ENCODE data around the gene PAK5.

The PAK5 gene

DNA sequence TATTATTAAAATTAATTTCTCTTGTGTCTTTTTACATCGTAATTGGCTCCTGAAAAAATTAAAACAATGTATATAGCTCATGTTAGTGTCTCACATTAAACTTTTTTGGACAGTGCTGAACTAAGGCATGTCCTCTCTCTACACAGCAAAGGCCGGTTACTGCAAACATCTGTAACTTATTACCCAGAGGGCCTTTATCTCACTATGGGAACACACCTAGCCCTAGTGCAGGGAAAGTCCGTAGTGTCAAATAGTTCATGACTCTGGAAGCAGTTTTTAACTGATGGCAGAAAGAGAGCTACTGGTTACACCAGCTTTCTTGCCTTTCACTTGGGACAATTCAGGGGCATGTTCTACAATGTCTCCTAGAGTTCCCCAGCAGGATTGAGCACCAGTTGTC is 82.2 kb downstream of the PAK5 start:
- no peaks in the 10 kb centered on the region for H3K9me2 ChIP-seq (replicated peaks; ENCODE audit: insufficient read depth, low read length)
- H2AFZ ChIP-seq (ENCODE audit: low read depth, low read length, severe bottlenecking) = no peak overlapping the region
- H3K4me2 ChIP-seq (ENCODE audit: low read depth, low read length, poor library complexity, severe bottlenecking) = no peak overlapping the region
- H3K9ac ChIP-seq (ENCODE audit: low read length) = no peak overlapping the region
- H3K9me3 ChIP-seq (ENCODE audit: insufficient read depth, low read length) = peaks cover 4% of the 10 kb centered on the region; the same call in 1 of the 2 replicates
- H3K36me3 ChIP-seq (ENCODE audit: low read length) = no peaks in the 10 kb centered on the region
- H3K27me3 ChIP-seq (ENCODE audit: low read length) = no peaks in the 10 kb centered on the region
- no peaks in the 10 kb centered on the region for H3K79me2 ChIP-seq (ENCODE audit: insufficient read depth, low read length)
- TF ChIP-seq, protein P1, sequence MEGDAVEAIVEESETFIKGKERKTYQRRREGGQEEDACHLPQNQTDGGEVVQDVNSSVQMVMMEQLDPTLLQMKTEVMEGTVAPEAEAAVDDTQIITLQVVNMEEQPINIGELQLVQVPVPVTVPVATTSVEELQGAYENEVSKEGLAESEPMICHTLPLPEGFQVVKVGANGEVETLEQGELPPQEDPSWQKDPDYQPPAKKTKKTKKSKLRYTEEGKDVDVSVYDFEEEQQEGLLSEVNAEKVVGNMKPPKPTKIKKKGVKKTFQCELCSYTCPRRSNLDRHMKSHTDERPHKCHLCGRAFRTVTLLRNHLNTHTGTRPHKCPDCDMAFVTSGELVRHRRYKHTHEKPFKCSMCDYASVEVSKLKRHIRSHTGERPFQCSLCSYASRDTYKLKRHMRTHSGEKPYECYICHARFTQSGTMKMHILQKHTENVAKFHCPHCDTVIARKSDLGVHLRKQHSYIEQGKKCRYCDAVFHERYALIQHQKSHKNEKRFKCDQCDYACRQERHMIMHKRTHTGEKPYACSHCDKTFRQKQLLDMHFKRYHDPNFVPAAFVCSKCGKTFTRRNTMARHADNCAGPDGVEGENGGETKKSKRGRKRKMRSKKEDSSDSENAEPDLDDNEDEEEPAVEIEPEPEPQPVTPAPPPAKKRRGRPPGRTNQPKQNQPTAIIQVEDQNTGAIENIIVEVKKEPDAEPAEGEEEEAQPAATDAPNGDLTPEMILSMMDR (IDR thresholded peaks at IDR 0.05; ENCODE audit: insufficient read depth, low read length, poor library complexity, severe bottlenecking) = no peak
- no peak for TF ChIP-seq EZH2phosphoT487 (conservative IDR thresholded peaks at IDR 0.05; ENCODE audit: low read length)
- H3F3A ChIP-seq (ENCODE audit: insufficient read depth) = no peaks in the 10 kb centered on the region
- no peak overlapping the region for H3K4me3 ChIP-seq (ENCODE audit: insufficient read depth, low read length, poor library complexity, severe bottlenecking)
- H3K27ac ChIP-seq (ENCODE audit: low read depth, low read length) = no peak overlapping the region
- no peaks in the 10 kb centered on the region for H4K20me1 ChIP-seq (ENCODE audit: low read depth, low read length)

DNA sequence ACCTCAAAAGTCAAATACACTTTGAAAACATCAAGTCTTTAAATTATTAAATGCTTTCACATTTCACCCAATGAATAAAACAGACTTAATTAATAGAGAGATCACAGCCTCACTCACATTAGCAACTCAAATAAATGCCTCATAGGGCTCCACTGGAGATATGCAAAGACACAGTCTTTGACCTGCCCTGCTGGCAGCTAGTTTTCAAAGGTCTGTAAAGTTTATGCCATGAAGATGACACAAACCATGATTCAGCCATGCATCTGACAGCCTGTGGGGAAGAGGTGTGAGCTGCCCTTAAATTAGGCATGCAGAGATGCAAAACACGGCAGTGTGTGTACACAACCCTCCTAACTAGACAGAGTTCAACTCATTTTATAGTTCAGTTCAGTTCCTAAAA is 83.6 kb downstream of the PAK5 start:
- no peaks in the 10 kb centered on the region for H3K27me3 ChIP-seq (ENCODE audit: low read length)
- H3K9me3 ChIP-seq (ENCODE audit: insufficient read depth, low read length) = no peaks in the 10 kb centered on the region
- no peak overlapping the region for H3K4me2 ChIP-seq (ENCODE audit: low read depth, low read length, poor library complexity, severe bottlenecking)
- no peak overlapping the region for H2AFZ ChIP-seq (ENCODE audit: low read depth, low read length, severe bottlenecking)
- no peak for TF ChIP-seq EZH2phosphoT487 (conservative IDR thresholded peaks at IDR 0.05; ENCODE audit: low read length)
- TF ChIP-seq, protein P1 (IDR thresholded peaks at IDR 0.05; ENCODE audit: insufficient read depth, low read length, poor library complexity, severe bottlenecking) = no peak
- H3K27ac ChIP-seq (ENCODE audit: low read depth, low read length) = no peak overlapping the region
- H3F3A ChIP-seq (ENCODE audit: insufficient read depth) = no peaks in the 10 kb centered on the region
- H3K79me2 ChIP-seq (ENCODE audit: insufficient read depth, low read length) = no peaks in the 10 kb centered on the region
- no peak overlapping the region for H3K9ac ChIP-seq (ENCODE audit: low read length)
- H3K9me2 ChIP-seq (replicated peaks; ENCODE audit: insufficient read depth, low read length) = no peaks in the 10 kb centered on the region
- no peaks in the 10 kb centered on the region for H3K36me3 ChIP-seq (ENCODE audit: low read length)
- H4K20me1 ChIP-seq (ENCODE audit: low read depth, low read length) = no peaks in the 10 kb centered on the region
- H3K4me3 ChIP-seq (ENCODE audit: insufficient read depth, low read length, poor library complexity, severe bottlenecking) = no peak overlapping the region

DNA sequence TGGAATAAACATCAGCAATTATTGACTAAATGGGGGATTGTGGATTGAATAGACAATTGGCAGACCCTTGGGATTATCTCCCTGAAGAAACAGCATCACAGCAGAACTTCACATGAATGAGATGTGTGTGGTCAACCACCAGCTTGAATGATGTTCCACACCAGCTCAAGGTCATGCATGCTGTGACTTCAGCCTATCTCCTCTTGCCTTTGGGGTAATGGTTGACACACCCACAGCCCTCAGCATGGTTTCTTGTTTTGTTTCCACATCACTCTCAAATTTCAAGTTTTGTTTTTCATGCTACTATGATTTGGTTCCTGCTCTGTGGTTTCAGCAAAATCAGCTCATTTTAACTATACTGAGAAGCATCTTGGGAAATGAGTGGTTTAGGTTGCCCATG is 94.3 kb downstream of the PAK5 start:
- Histone ChIP-seq H3K4me2 (ENCODE audit: low read depth, low read length, poor library complexity, severe bottlenecking) (no peak overlapping the region), H4K20me1 (ENCODE audit: low read depth, low read length) (no peaks in the 10 kb centered on the region), H3F3A (ENCODE audit: insufficient read depth) (no peaks in the 10 kb centered on the region), H2AFZ (ENCODE audit: low read depth, low read length, severe bottlenecking) (no peak overlapping the region), H3K36me3 (ENCODE audit: low read length) (no peaks in the 10 kb centered on the region), H3K27ac (ENCODE audit: low read depth, low read length) (no peak overlapping the region), H3K9me3 (ENCODE audit: insufficient read depth, low read length) (no peaks in the 10 kb centered on the region), H3K9ac (ENCODE audit: low read length) (no peak overlapping the region), H3K9me2 (replicated peaks; ENCODE audit: insufficient read depth, low read length) (no peaks in the 10 kb centered on the region), H3K79me2 (ENCODE audit: insufficient read depth, low read length) (no peaks in the 10 kb centered on the region), H3K27me3 (ENCODE audit: low read length) (no peaks in the 10 kb centered on the region), H3K4me3 (ENCODE audit: insufficient read depth, low read length, poor library complexity, severe bottlenecking) (no peak overlapping the region)
- TF ChIP-seq EZH2phosphoT487 (conservative IDR thresholded peaks at IDR 0.05; ENCODE audit: low read length) = no peak
- TF ChIP-seq, protein P1 (IDR thresholded peaks at IDR 0.05; ENCODE audit: insufficient read depth, low read length, poor library complexity, severe bottlenecking) = no peak

Measured in SU-DHL-6 (cell line).